LNCAP (cell line): ENCODE results near the gene SCG3.

Experiments used
- TF ChIP-seq, protein P1 (sequence below): fragments of 450-650 bp; IDR thresholded peaks from 2 replicates; pipeline ENCODE4 v1.5.1; 2017; ENCODE audit warnings: mild to moderate bottlenecking

SCG3 gene

GRCh38 chr15:51759557-51760070 is 78.3 kb downstream of the SCG3 start:
- TF ChIP-seq, protein P1, sequence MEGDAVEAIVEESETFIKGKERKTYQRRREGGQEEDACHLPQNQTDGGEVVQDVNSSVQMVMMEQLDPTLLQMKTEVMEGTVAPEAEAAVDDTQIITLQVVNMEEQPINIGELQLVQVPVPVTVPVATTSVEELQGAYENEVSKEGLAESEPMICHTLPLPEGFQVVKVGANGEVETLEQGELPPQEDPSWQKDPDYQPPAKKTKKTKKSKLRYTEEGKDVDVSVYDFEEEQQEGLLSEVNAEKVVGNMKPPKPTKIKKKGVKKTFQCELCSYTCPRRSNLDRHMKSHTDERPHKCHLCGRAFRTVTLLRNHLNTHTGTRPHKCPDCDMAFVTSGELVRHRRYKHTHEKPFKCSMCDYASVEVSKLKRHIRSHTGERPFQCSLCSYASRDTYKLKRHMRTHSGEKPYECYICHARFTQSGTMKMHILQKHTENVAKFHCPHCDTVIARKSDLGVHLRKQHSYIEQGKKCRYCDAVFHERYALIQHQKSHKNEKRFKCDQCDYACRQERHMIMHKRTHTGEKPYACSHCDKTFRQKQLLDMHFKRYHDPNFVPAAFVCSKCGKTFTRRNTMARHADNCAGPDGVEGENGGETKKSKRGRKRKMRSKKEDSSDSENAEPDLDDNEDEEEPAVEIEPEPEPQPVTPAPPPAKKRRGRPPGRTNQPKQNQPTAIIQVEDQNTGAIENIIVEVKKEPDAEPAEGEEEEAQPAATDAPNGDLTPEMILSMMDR: no peak

DNA sequence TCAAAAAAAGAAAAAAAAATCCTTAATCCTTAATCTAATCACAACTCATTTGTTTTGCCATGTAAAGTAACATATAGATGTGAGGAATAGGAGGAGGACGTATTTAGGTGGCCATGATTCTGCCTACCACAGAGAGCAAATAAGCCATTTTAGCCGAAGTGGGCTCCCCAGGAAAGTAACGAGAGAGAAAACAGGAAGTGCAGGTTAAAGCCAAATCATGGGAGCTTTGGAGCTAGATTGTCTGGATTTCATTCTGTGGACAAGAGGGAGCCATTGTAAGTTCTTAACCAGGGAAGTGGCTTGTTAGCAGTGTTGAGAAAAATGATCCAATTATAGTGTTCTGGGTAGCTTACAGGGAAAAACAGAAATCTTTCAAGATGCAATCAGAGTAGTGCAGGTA is 79.5 kb downstream of the SCG3 start:
- TF ChIP-seq, protein P1: no peak

DNA sequence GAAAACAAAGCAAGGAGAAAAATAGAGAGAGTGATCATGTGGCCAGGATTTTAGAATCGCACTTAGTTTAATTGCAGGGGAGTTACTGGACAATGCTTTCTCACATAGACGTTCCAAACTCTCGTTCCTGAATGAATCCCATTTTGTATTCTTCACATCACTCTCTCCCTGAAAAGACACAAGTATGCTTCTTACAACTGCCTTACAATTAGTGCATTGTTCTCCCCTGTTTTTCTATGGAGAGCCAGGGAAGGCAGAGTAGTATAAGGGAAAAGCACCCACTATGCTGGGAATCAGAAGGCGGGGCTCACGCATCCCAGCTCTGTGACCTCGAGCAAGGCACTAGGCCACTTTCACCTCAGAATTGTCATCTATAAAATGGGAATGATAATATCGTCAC is 84.4 kb downstream of the SCG3 start:
- TF ChIP-seq, protein P1: no peak

DNA sequence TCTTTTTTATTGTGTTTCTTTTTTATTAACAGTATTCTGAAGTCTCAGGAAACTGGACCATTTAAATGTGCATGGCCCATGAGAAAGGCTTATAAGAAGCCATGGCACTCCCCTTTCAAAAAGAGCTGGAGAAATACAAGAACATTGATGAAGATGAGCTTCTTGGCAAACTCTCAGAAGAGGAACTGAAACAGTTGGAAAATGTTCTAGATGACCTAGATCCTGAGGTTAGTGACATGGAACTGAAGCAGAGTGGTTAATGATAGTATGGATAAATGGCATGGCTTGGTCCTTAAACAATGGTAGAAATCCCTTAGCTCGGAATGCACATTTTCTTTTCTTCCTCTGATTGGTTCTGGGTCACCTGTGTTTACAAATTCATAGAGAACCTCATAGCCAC is 85.0 kb downstream of the SCG3 start:
- TF ChIP-seq, protein P1: no peak

DNA sequence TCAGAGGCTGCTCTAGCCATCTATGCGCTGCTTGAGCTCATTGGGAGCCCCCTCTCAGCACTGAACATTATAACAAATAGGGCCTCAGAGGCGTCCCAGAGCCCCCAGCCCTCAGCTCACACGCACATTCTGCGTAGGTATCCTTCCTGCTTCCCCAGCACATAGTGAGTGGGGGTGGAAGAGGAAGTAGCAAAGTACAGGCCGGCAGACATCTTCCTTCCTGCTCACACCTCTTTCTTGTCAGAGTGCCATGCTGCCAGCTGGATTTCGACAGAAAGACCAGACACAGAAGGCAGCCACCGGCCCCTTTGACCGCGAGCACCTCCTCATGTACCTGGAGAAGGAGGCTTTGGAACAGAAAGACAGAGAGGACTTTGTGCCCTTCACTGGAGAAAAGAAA is 86.7 kb downstream of the SCG3 start:
- TF ChIP-seq, protein P1: no peak
